ENCODE data around the gene JAZF1. TPM values are rescaled to one million over a fixed set of nuclear protein-coding genes. Genes with fewer than 3 reads are reported as not detected.

The JAZF1 gene
- total RNA-seq, 1 experiment from 2014 or later, result 0.90 TPM

GRCh38 chr7:28081016-28081415 lies 99.6 kb downstream of the JAZF1 start:
- ChIA-PET POLR2A (ENCODE audit: unreplicated experiment) (interaction anchor here (0.5 kb wide), 1 partner anchor 118 kb away, joined by 6 read pairs; no protein-coding TSS in a partner anchor), CTCF (interaction anchor here (1.4 kb wide), 1 partner anchor 19 kb away, joined by 5 read pairs; no protein-coding TSS in a partner anchor)
- Histone ChIP-seq H3K4me1 (replicated peaks; ENCODE audit: insufficient read depth) (no peaks in the 10 kb centered on the region), H3K36me3 (ENCODE audit: low read depth) (no peaks in the 10 kb centered on the region), H3K4me3 (no peak overlapping the region), H2AFZ (no peak overlapping the region), H3K79me2 (ENCODE audit: low read depth) (no peaks in the 10 kb centered on the region), H3K27me3 (ENCODE audit: insufficient read depth, low read depth) (no peaks in the 10 kb centered on the region), H4K20me1 (ENCODE audit: insufficient read depth) (no peaks in the 10 kb centered on the region), H3K27ac (no peak overlapping the region), H3K9me3 (ENCODE audit: insufficient read depth, low read depth) (no peaks in the 10 kb centered on the region), H3F3A (ENCODE audit: insufficient read depth, low read depth) (no peaks in the 10 kb centered on the region), H3K9me2 (ENCODE audit: insufficient read depth) (no peaks in the 10 kb centered on the region), H3K4me2 (no peak overlapping the region)
- DNase-seq, result no peak
- no peak for TF ChIP-seq EZH2 (IDR thresholded peaks at IDR 0.05; ENCODE audit: low read depth)
- TF ChIP-seq CTCF (conservative IDR thresholded peaks at IDR 0.05), result no peak
- intact Hi-C loops (cut with micrococcal nuclease; ENCODE audit: unreplicated experiment), result no loop called here
- no TSS peak for BruUV-seq (replicated peaks)

GRCh38 chr7:28078036-28078901 lies 102.3 kb downstream of the JAZF1 start:
- no peak overlapping the region for H2AFZ ChIP-seq
- no peak overlapping the region for H3K4me2 ChIP-seq
- peaks cover 16% of the 10 kb centered on the region for H3K4me1 ChIP-seq (replicated peaks; ENCODE audit: insufficient read depth)
- H3K27ac ChIP-seq, result no peak overlapping the region
- peak in 1 of 2 experiments; percentile 47 for DNase-seq
- H3K79me2 ChIP-seq (ENCODE audit: low read depth), result no peaks in the 10 kb centered on the region
- H3F3A ChIP-seq (ENCODE audit: insufficient read depth, low read depth), result no peaks in the 10 kb centered on the region
- ChIA-PET POLR2A (ENCODE audit: unreplicated experiment) (no interaction called here), CTCF (interaction anchor here (0.6 to 2.1 kb wide), 4 partner anchors 16 to 882 kb away, joined by 3 to 20 read pairs (median 6); no protein-coding TSS in a partner anchor)
- intact Hi-C loops (cut with micrococcal nuclease; ENCODE audit: unreplicated experiment), result loop anchor here (1.0 to 5.0 kb wide), 4 partner anchors 58 to 881 kb away; no protein-coding TSS in a partner anchor
- no TSS peak for BruUV-seq (replicated peaks)
- H3K4me3 ChIP-seq, result no peak overlapping the region
- no peaks in the 10 kb centered on the region for H3K36me3 ChIP-seq (ENCODE audit: low read depth)
- no peaks in the 10 kb centered on the region for H3K27me3 ChIP-seq (ENCODE audit: insufficient read depth, low read depth)
- no peaks in the 10 kb centered on the region for H3K9me2 ChIP-seq (ENCODE audit: insufficient read depth)
- no peaks in the 10 kb centered on the region for H4K20me1 ChIP-seq (ENCODE audit: insufficient read depth)
- no peaks in the 10 kb centered on the region for H3K9me3 ChIP-seq (ENCODE audit: insufficient read depth, low read depth)
- peak; percentile 99 for TF ChIP-seq CTCF (conservative IDR thresholded peaks at IDR 0.05)
- TF ChIP-seq EZH2 (IDR thresholded peaks at IDR 0.05; ENCODE audit: low read depth), result no peak

GRCh38 chr7:28077616-28078015 lies 103.0 kb downstream of the JAZF1 start:
- no TSS peak for BruUV-seq (replicated peaks)
- no peaks in the 10 kb centered on the region for H3K79me2 ChIP-seq (ENCODE audit: low read depth)
- TF ChIP-seq CTCF (conservative IDR thresholded peaks at IDR 0.05) (no peak), EZH2 (IDR thresholded peaks at IDR 0.05; ENCODE audit: low read depth) (no peak)
- no peaks in the 10 kb centered on the region for H3K9me2 ChIP-seq (ENCODE audit: insufficient read depth)
- H3K4me2 ChIP-seq, result no peak overlapping the region
- H3K4me1 ChIP-seq (replicated peaks; ENCODE audit: insufficient read depth), result peaks cover 16% of the 10 kb centered on the region
- CTCF ChIA-PET, result interaction anchor here (0.6 to 2.1 kb wide), 3 partner anchors 15 to 881 kb away, joined by 3 to 20 read pairs (median 4); no protein-coding TSS in a partner anchor
- no peaks in the 10 kb centered on the region for H3K9me3 ChIP-seq (ENCODE audit: insufficient read depth, low read depth)
- no peak overlapping the region for H3K27ac ChIP-seq
- no peak overlapping the region for H2AFZ ChIP-seq
- no peaks in the 10 kb centered on the region for H3K27me3 ChIP-seq (ENCODE audit: insufficient read depth, low read depth)
- no peak overlapping the region for H3K4me3 ChIP-seq
- H3K36me3 ChIP-seq (ENCODE audit: low read depth), result no peaks in the 10 kb centered on the region
- no peak for DNase-seq
- intact Hi-C loops (cut with micrococcal nuclease; ENCODE audit: unreplicated experiment), result loop anchor here (1.0 to 5.0 kb wide), 4 partner anchors 57 to 880 kb away; no protein-coding TSS in a partner anchor
- no peaks in the 10 kb centered on the region for H3F3A ChIP-seq (ENCODE audit: insufficient read depth, low read depth)
- POLR2A ChIA-PET (ENCODE audit: unreplicated experiment), result no interaction called here
- H4K20me1 ChIP-seq (ENCODE audit: insufficient read depth), result no peaks in the 10 kb centered on the region

Measured in PC-9 (cell line).